Left ventricle myocardium superior (tissue), 1 donor: ENCODE results near the gene IGLL5. TPM values are rescaled to one million over a fixed set of nuclear protein-coding genes. Genes with fewer than 3 reads are reported as not detected.
A peak's percentile ranks its signal among the peaks of the same experiment; 100 is the strongest.

Source experiments
- ATAC-seq: fragments of 200-7000 bp; cut with Tn5 transposase; one replicate; pipeline ENCODE4 v1.9.1; 2020; ENCODE audit warnings: mild to moderate bottlenecking, moderate library complexity
- DNase-seq: peaks from one replicate; pipeline ENCODE4 v3.0.0-alpha.2; 2020
- intact Hi-C: fragments of 100-400 bp; cut with micrococcal nuclease; formaldehyde crosslinking; loops from one replicate; pipeline ENCODE4 v1.11.0; 2022
- total RNA-seq: library from RNA; stranded (reverse); fragmentation: NEBNext Ultra II Directional; extraction: Animal tissue kit (Norgen Biotek cat#: 25700); gene quantifications from one replicate; pipeline ENCODE4 v1.2.1, GENCODE V29; 2021
- donor health status: DM: no; HTN: yes; CAD: no; lungs with severe emphysema.

Gene IGLL5
- total RNA-seq, 1 donor from 2014 or later, result 0.92 TPM

DNA sequence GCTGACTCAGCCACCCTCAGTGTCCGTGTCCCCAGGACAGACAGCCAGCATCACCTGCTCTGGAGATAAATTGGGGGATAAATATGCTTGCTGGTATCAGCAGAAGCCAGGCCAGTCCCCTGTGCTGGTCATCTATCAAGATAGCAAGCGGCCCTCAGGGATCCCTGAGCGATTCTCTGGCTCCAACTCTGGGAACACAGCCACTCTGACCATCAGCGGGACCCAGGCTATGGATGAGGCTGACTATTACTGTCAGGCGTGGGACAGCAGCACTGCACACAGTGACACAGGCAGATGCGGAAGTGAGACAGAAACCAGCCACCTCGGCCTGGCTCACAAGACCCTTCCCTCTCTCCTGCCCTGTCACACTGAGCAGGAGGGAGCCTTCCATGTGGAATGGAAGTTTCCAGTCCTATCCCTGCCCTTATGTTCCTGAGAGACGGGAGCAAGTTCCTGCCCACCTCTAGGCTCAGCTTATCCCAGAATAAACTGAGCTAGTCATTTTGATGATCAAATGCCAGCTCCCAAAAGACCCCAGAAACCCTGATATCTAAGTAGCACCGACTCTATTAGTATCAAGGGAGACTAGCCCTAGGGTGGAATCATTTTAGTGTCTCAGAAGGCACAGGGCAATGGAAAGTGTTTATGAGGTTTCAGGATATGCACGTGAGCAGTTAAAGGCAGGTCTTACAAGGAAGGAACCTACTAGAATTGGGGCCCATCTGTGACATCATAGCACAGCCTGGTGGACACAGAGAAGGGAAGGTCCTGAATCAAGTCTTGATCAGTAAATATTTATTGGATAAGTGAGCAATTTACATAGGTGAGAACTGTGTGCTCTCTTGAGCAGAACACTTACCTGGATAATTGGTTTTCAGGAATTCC, 6.3 kb upstream of the IGLL5 start:
- intact Hi-C loops, result no loop called here
- DNase-seq (no peak), ATAC-seq (no peak)

DNA sequence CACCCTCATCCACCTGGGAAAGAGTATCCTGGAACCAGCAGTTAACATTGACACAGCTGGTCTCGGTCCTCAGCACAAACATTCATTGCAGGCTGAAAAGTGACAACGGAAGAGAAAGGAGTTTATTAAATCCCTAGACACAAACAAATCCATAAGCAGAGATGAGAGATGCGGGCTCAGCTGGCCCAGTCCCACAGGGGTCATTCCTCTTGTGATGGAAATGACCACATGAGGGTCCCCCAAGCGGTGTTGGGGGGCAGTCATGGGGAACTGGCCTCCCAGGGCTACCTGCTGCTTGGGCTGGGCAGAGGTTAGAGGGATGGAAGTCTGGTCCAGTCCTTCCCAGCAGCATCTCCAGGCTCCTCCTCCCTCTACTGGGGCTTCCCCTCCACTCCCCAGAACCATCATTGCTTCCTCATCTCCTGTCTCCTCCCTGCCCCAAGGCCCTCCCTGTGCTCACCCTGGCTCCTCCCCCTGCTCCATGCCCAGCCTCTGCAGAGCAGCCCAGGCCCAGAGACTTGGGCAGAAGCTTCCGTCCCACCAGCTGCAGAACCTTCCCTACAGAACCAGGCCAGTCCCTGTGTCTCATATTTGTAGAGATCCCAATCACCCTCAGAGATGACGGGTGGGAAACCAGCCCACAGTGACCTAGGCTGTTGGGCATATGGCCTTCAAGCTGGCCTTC, 5.4 kb upstream of the IGLL5 start:
- DNase-seq (no peak), ATAC-seq (peak; percentile 33)
- intact Hi-C loops, result no loop called here

DNA sequence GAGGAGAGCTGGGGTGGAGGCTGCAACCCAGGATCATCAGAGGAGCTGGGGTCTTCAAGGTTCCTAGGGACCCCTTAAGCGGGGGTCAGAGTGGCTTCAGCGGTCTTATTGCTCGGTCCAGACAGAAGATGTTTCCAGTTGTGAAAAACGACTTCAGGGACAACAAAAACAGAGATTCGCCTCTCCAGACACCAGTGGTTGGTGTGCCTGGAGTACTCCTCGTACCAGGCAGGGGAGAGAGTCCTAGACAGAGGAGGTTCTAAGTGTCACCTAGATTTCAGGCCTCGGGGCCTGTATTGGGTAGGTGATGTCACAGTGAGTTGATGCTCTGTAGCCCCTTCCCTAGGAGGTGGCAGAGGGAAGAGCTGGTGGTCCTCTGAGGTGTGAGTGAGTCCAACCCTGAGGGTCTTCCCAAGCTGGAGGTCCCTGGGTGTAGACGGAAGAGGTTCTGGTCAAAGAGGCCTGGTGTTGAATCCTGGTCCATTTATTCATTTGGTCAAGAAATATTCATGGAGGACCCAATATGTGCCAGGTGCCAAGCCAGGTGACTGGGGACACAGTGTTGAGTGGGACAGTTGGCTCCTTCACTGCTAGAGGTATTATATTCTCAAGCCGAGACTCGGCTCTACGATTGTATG, 4.4 kb upstream of the IGLL5 start:
- no peak for ATAC-seq
- intact Hi-C loops, result no loop called here
- no peak for DNase-seq

DNA sequence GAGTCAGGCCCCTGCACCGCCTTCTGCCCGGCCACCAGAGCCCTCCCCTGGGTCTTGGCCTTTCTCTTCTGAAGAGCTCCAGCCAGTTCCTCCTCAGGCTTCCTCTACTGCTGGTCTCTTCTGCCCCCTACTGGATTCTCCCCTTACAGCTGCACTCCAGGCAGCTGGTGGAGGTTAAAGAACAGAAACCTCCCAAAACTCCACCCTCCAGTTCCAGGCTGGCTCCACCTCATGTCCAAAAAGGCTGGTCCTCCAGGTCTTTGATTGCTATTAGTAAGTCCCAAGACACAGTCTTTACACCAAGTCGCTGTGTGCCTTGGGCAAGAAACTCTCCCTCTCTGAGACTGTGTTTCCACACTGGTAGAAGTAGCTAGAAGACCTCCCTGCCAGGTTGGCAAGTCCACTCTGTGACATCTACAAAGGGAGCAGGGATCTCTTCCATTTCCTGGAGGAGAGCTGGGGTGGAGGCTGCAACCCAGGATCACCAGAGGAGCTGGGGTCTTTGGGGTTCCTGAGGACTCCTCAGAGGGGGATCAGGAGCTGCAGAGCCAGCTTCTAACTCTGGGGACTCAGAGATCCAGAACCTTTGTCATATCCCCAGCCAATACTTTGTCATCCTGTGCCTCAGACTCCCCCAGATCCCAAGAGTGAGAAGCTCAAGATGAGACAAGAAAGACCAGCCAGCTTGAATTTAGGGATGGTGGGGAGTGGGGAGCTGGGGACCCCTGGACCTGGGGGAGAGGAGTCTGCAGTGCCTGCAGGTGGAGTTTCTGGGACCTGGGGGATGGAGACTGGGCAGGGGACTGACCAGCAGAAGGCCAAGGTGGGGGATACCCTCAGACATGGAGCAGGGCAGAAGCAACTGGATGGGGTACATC, 3.4 kb upstream of the IGLL5 start:
- intact Hi-C loops, result no loop called here
- DNase-seq (peak; percentile 40), ATAC-seq (peak; percentile 82)

DNA sequence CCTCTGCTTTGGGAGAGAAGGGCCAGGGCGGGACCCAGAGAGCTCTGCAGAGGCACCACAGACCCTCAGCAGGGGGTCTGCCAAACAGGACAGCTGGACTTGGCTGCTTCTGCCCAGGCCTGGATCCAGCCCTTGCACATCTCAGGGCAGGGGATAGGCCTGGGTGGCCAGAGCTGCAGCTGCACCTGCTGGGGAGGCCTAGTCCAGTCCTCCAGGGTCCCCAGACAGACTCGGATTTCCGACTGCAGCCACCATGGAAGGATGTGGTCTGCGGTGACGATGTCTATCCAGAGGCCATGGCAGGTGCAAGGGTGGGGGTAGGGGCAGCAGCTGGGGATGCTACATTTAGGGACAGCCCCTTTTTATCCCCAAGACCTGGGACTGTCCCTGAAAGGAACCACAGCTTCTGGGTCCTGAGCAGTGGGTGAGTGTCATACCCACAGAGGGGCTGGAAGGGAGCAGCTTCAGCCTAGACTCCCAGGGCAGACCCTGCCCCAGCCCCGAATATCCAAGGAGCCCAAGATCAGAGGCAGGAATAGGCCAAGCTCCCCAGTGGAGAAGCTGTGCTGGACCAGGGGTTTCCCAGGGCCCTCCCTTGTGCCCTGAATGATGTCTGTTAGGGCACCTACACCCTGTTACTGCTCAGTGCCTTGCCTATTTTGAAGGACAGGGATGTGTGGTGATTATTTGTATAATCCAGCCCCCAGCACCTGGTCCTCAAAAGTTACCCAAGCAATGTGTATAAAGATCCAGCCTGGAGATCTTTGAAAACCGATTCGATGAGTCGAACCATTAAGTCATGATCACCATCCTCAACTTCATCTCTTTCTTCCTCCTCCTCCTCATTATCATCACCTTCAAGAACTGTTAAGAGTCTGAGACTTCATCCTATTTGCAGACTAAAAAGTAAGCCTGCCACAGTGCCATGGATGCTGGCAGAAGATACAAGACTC, 2.5 kb upstream of the IGLL5 start:
- DNase-seq (no peak), ATAC-seq (no peak)
- intact Hi-C loops, result no loop called here

DNA sequence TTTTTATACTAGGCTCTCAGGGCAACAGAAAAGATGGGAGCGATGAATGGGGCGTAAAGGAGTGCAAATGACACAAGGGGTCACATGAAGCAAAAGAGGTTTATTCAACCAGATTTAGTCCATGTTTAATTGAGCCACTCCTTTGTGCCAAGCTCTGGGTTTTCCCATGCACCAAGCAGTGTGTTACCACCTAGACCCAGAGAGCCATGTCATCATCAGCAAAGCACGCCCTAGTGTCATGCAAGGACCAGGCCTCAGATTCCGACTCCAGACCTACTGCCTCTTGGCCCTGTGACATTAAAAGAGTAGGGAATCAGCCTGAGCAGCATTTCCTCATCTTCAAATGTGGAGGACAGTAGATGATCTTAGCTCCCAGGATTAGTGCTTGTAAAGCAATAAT, 1.1 kb upstream of the IGLL5 start:
- DNase-seq (no peak), ATAC-seq (no peak)
- intact Hi-C loops, result no loop called here

DNA sequence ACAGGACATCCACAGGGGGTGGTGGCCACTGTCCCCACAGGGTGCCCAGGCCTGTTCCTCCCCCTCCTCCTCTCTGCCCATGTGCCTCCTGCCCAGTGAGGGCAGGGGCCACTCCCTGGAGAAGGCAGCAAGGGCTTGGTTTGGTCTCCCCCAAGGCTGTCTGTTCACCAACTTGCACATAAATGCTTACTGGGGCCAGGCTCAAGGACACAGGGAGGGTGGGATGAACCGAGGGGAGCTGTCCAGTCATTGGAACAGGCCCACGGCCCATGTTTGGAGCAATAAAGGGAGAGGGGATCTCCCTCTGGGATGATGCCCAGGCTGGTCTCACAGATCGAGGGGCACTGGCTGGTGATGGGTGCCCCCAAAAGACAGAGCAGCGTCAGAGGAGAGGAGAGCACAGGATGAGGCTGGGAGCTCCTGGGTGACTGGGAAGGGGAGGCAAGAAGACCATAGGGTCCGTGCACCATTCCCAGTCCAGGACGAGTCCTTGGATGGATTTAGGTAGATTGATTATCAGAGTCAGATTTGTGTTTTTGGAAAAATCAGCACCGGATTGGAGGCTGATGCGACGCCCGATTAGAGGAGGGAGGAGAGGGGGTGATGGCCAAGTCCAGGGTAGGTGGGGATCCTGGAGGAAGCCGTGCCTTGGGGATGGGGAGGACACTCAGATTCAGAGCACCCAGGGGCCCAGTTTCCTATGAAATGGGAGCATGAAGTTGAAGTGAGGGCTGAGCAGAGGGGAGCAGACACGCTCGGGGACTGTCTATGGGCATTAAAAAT, 1.1 kb downstream of the IGLL5 start:
- no peak for DNase-seq
- ATAC-seq, result no peak
- intact Hi-C loops, result no loop called here

DNA sequence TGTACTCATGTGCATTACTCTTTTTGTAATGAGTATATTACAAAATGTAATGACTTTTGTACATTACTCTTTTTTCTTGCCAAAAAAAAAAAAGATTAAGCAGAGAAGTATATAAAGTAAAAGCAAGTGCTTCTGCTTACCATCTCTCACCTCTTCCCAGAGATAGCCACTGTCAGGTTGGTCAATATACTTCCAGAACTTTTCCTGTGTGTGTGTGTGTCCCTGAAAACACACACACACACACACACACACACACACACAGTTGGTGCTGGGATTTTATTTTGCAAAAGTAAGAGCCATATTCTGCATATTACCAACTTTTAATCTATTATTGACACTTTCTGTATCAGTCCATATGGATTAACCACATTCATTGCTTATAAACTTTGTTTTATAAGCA, 2.5 kb downstream of the IGLL5 start:
- DNase-seq (no peak), ATAC-seq (no peak)
- intact Hi-C loops, result no loop called here

DNA sequence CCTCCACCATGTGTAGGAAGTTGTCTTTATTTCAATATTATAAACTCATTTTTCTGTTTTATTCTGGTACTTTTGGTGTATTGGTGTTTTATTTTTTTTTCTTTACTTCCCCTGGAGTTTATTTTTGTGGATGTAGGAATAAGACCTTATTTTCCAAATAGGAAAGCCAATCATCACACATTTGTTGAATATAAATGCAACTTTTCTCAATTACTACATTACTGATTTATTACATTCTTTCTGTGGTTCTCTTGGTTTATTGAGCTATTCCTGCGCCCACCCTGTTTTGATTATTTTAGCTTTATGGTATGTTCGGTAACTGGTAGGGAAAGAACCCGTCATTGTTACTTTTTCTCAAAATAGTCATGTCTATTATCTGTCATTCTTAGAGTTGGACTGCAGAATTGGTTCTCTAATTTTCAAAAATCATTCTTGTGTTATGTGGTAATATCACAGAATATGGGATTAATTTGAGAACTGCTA, 3.6 kb downstream of the IGLL5 start:
- intact Hi-C loops, result no loop called here

DNA sequence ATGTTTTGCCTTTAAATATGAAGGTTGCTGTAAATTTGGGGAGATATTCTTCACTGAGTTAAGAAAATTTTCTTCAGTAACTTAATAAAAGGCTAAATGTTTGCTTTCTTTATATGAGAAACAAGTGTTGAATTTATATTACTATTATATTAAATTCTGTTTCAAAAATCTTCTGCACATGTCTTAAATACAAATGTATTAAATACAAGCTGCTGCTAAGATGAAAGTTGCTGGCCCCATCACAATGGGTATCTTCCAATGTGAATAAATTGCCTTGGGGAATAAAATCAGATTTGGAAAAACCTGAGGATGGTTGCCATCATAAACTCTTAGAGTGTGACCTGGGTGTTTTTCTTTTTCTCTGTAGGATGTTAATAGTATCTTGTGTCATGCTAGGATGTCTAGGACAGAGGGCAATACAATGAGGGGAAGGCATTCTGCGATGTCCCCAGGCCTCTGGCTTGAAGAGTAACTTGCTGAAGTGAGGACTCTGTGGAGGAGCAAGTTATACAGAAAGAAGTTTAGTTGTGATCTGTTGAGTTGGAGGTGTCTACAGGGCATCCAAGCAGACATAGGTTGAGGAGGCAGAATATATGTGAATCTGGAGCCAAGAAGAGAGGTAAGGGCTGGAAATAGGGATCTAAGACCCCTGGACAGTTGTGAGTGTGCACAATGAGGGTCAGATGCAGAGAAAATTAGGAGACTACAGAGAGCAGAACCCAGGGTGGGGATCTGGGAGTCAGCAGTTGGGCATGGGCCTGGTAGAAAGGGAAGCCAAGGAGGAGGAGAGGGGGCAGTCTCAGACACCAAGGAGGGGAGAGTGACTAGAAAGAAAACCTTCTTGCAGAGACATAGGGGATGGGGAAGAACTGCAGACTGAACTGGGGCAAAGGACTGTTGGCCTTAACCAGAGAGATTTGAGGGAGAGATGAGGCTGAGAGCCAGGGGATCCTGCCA, 4.8 kb downstream of the IGLL5 start:
- intact Hi-C loops, result no loop called here
- ATAC-seq (no peak), DNase-seq (no peak)

More for the DNA sequence above, 3.6 kb downstream of the IGLL5 start:
- DNase-seq, result no peak
- ATAC-seq, result no peak

DNA sequence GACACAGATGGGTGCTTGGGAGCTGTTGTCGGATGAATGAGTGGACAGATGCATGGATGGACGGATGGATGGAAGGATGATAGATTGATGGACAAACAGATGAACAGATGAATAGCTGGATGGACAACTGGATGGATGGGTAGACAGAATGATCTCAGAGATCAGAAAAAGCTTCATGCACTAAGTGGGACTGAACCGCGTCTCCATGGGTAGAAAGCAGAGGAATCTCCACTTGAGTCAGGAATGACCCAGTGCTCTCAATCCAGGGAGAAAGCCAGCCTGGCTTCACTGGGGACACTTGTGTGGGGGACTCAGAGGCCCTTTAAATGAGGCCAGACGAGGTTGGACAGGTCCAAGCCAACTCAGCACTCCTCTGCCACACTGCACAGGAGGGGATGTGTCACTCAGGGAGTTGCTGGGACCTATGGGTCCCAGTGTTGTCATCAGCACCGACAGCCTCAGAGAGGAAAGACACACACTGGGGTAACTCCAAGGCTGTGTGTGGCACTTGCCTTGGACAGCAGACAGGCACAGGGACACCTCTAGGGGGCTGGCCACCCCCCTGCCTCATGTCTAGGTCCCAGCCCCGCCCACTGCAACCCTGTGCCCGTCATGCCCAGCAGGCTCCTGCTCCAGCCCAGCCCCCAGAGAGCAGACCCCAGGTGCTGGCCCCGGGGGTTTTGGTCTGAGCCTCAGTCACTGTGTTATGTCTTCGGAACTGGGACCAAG, 5.6 kb downstream of the IGLL5 start:
- intact Hi-C loops, result no loop called here
- DNase-seq, result no peak
- ATAC-seq, result no peak

DNA sequence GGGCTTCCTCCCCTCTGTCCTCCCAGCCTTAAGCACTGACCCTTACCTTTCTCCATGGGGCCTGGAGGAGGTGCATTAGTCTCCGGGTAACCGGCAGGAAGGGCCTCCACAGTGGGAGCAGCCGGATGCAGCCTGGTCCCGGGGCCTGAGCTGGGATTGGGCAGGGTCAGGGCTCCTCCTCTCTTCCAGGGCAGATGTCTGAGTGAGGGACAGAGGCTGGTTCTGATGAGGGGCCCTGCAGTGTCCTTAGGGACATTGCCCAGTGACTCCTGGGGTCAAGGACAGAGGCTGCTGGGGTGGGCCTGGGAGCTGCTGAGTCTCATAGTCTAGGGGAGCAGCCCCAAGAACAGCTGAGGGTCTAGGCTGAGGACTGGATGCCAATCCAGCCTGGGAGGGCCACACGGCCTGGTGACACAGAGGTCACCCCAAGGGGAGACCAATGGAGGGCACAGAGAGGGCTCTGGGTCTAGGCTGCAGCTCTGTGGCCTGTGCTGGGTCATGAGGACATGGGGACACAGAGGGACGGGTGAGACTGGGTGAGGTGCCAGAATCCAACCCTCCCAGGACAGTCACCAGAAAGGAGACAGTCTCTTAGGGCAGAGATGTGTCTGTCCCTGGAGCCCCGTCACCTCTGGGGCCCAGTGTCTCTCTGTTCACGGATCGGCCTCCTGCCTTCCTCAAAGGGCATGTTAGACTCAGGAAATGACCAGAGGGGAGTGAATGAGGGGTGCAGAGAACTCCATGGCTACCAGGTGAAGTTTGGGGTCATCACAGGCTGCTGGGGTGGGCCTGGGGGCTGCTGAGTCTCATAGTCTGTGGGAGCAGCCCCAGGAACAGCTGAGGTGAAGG, 6.5 kb downstream of the IGLL5 start:
- intact Hi-C loops, result no loop called here
- DNase-seq (no peak), ATAC-seq (no peak)

DNA sequence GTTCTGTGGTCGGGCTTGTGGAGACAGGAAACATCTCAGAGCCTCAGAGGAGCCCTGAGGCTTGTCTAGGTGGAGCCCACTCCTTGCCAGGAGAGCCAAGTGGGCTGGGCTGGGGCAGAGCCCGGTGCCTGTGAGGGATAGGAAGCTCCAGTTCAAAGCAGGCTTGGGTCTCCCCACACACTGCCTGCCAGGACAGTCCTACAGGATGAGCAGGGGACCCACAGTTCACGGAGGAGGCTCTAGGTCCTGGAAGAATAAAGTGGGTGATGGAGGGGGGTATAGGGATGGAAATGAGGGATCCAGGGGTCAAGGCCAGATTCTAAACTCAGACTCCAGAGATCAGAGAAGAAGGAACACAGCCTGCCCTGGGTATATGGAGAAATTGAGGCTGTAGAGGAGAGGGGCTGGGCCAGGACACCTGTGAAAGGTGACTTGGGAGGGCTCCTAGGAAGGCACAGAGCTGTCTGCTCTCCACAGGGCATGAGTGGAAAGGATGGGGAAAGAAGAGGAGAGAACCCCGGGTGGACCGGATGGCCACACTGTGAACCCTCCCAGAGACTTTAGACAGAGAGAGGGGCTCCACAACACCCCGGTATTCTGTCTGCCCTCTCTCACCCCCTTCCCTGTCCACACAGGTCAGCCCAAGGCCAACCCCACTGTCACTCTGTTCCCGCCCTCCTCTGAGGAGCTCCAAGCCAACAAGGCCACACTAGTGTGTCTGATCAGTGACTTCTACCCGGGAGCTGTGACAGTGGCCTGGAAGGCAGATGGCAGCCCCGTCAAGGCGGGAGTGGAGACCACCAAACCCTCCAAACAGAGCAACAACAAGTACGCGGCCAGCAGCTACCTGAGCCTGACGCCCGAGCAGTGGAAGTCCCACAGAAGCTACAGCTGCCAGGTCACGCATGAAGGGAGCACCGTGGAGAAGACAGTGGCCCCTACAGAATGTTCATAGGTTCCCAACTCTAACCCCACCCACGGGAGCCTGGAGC, 7.4 kb downstream of the IGLL5 start:
- no peak for DNase-seq
- ATAC-seq, result no peak
- intact Hi-C loops, result no loop called here
